Epithelial cell of proximal tubule (primary cell): ENCODE data around the gene GP9. TPM values are rescaled to one million over a fixed set of nuclear protein-coding genes. Genes with fewer than 3 reads are reported as not detected.

Experiments
- DNase-seq: peaks from one replicate; pipeline ENCODE4 v3.0.0-alpha.2; 2011; ENCODE audit warnings: low read depth
- H3K4me3 ChIP-seq: 2 replicates; pipeline ENCODE4 v1.5.1; 2011; ENCODE audit warnings: low read depth, mild to moderate bottlenecking, low read length
- CTCF ChIP-seq: conservative IDR thresholded peaks from 2 replicates; pipeline ENCODE4 v1.5.1; 2012; ENCODE audit warnings: low read depth, mild to moderate bottlenecking, low read length
- total RNA-seq: library from RNA; depleted of rRNA; stranded (reverse); fragments of >200 nt; gene quantifications from 2 replicates; pipeline ENCODE4 v1.2.3, GENCODE V29; 2015

The GP9 gene
- total RNA-seq, 1 donor from 2014 or later: not detected

- H3K4me3 ChIP-seq: no peak overlapping the region
- DNase-seq: no peak
- no peak for TF ChIP-seq CTCF
Observed at GRCh38 chr3:129034642-129035041, 25.9 kb upstream of the GP9 start.

GRCh38 chr3:129035360-129036221 is 25.0 kb upstream of the GP9 start:
- TF ChIP-seq CTCF: no peak
- no peak overlapping the region for H3K4me3 ChIP-seq
- no peak for DNase-seq

- DNase-seq: no peak
- no peak for TF ChIP-seq CTCF
Observed at GRCh38 chr3:129036222-129037092, 24.1 kb upstream of the GP9 start.

GRCh38 chr3:129037093-129037419 is 23.5 kb upstream of the GP9 start:
- DNase-seq: no peak
- TF ChIP-seq CTCF: no peak
- H3K4me3 ChIP-seq: no peak overlapping the region

More at GRCh38 chr3:129036222-129037092, 24.1 kb upstream of the GP9 start:
- H3K4me3 ChIP-seq: no peak overlapping the region

GRCh38 chr3:129038121-129038855 is 22.3 kb upstream of the GP9 start:
- H3K4me3 ChIP-seq: no peak overlapping the region
- no peak for DNase-seq
- TF ChIP-seq CTCF: no peak

GRCh38 chr3:129039271-129040038 is 21.1 kb upstream of the GP9 start:
- no peak for TF ChIP-seq CTCF
- no peak for DNase-seq
- H3K4me3 ChIP-seq: no peak overlapping the region
